Liver (tissue), 3 donors: ENCODE data around the gene WDR27.

ENCODE experiments used
- EGR1 ChIP-seq, 2 donors: IDR thresholded peaks; 2 replicates each; pipeline ENCODE4 v1.6.1; 2016 to 2018; ENCODE audit warnings: antibody characterized with exemption in 2 of 2, low read depth in 2 of 2
- FOXA1 ChIP-seq: IDR thresholded peaks from 2 replicates; pipeline ENCODE4 v1.6.1; 2016; ENCODE audit warnings: antibody characterized with exemption
- GABPA ChIP-seq, 2 donors: IDR thresholded peaks in 1 of 2; conservative IDR thresholded peaks in 1 of 2; 2 replicates each; pipeline ENCODE4 v1.6.1; 2016; ENCODE audit warnings: antibody characterized with exemption in 2 of 2, mild to moderate bottlenecking in 1 of 2, moderate library complexity in 1 of 2
- JUND ChIP-seq, 2 donors: IDR thresholded peaks; 2 replicates each; pipeline ENCODE4 v1.6.1; 2016; ENCODE audit warnings: antibody characterized with exemption in 2 of 2
- RXRA ChIP-seq, 2 donors: IDR thresholded peaks; 2 replicates each; pipeline ENCODE4 v1.6.1; 2017 to 2018; ENCODE audit warnings: antibody characterized with exemption in 2 of 2, mild to moderate bottlenecking in 1 of 2
- TAF1 ChIP-seq: conservative IDR thresholded peaks from 2 replicates; pipeline ENCODE4 v1.6.1; 2016; ENCODE audit warnings: antibody characterized with exemption, mild to moderate bottlenecking
- TF ChIP-seq, protein P1 (sequence below): fragments of 150-350 bp; IDR thresholded peaks from 2 replicates; pipeline ENCODE4 v1.5.1; 2017; ENCODE audit warnings: improper control_type of control experiment, low read depth, low read length; ENCODE audit not compliant: missing input control
- TF ChIP-seq, protein P2 (sequence below): IDR thresholded peaks from 2 replicates; pipeline ENCODE4 v1.6.1; 2016; ENCODE audit warnings: antibody characterized with exemption, mild to moderate bottlenecking
- TF ChIP-seq, protein P3 (sequence below): IDR thresholded peaks from 2 replicates; pipeline ENCODE4 v1.6.1; 2016; ENCODE audit warnings: antibody characterized with exemption
- TF ChIP-seq, protein P4 (sequence below): IDR thresholded peaks from 2 replicates; pipeline ENCODE4 v1.6.1; 2016; ENCODE audit warnings: antibody characterized with exemption
- donor health status: healthy.
- donor health status: healthy.

DNA sequence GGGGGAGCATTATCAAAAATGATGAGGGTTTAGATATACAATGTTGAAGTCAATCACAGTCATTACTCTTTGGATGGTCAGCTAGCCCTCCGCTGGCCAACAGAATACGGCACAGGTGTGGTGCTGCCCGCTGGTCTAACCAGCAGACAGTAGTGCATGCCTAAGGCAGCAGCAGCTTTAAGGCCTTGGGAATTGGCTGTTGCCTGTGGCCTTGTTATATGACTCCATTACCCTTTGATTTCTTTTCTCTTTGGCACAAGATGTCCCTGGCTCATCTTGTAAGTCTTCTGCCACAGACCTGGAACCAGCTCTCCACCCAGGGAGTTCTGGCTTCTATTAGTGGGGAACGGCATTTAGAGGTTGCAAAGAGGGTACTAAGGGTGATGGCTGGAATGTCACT, 110.2 kb downstream of the WDR27 start:
- TF ChIP-seq, protein P1, sequence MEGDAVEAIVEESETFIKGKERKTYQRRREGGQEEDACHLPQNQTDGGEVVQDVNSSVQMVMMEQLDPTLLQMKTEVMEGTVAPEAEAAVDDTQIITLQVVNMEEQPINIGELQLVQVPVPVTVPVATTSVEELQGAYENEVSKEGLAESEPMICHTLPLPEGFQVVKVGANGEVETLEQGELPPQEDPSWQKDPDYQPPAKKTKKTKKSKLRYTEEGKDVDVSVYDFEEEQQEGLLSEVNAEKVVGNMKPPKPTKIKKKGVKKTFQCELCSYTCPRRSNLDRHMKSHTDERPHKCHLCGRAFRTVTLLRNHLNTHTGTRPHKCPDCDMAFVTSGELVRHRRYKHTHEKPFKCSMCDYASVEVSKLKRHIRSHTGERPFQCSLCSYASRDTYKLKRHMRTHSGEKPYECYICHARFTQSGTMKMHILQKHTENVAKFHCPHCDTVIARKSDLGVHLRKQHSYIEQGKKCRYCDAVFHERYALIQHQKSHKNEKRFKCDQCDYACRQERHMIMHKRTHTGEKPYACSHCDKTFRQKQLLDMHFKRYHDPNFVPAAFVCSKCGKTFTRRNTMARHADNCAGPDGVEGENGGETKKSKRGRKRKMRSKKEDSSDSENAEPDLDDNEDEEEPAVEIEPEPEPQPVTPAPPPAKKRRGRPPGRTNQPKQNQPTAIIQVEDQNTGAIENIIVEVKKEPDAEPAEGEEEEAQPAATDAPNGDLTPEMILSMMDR = no peak
- no peak for TF ChIP-seq TAF1
- TF ChIP-seq, protein P2, sequence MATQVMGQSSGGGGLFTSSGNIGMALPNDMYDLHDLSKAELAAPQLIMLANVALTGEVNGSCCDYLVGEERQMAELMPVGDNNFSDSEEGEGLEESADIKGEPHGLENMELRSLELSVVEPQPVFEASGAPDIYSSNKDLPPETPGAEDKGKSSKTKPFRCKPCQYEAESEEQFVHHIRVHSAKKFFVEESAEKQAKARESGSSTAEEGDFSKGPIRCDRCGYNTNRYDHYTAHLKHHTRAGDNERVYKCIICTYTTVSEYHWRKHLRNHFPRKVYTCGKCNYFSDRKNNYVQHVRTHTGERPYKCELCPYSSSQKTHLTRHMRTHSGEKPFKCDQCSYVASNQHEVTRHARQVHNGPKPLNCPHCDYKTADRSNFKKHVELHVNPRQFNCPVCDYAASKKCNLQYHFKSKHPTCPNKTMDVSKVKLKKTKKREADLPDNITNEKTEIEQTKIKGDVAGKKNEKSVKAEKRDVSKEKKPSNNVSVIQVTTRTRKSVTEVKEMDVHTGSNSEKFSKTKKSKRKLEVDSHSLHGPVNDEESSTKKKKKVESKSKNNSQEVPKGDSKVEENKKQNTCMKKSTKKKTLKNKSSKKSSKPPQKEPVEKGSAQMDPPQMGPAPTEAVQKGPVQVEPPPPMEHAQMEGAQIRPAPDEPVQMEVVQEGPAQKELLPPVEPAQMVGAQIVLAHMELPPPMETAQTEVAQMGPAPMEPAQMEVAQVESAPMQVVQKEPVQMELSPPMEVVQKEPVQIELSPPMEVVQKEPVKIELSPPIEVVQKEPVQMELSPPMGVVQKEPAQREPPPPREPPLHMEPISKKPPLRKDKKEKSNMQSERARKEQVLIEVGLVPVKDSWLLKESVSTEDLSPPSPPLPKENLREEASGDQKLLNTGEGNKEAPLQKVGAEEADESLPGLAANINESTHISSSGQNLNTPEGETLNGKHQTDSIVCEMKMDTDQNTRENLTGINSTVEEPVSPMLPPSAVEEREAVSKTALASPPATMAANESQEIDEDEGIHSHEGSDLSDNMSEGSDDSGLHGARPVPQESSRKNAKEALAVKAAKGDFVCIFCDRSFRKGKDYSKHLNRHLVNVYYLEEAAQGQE = no peak
- TF ChIP-seq, protein P3, sequence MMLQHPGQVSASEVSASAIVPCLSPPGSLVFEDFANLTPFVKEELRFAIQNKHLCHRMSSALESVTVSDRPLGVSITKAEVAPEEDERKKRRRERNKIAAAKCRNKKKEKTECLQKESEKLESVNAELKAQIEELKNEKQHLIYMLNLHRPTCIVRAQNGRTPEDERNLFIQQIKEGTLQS = no peak
- no peak for TF ChIP-seq FOXA1
- TF ChIP-seq JUND (IDR thresholded peaks at IDR 0.05) = no peak
- TF ChIP-seq, protein P4, sequence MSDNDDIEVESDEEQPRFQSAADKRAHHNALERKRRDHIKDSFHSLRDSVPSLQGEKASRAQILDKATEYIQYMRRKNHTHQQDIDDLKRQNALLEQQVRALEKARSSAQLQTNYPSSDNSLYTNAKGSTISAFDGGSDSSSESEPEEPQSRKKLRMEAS = no peak
- TF ChIP-seq GABPA (IDR thresholded peaks at IDR 0.05 in 1 of 2, conservative IDR thresholded peaks at IDR 0.05 in 1 of 2) = no peak
- no peak for TF ChIP-seq EGR1 (IDR thresholded peaks at IDR 0.05; ENCODE audit: low read depth in 2 of 2)
- no peak for TF ChIP-seq RXRA (IDR thresholded peaks at IDR 0.05)
